NCI-H1694 treated with DMSO at 0.1 percent for 48 hours (cell line): ENCODE data around the gene SV2B.

Experiments used
- DNase-seq: peaks from one replicate; lab custom pipeline; 2025; lab: John Stamatoyannopoulos, UW

The SV2B gene

DNA sequence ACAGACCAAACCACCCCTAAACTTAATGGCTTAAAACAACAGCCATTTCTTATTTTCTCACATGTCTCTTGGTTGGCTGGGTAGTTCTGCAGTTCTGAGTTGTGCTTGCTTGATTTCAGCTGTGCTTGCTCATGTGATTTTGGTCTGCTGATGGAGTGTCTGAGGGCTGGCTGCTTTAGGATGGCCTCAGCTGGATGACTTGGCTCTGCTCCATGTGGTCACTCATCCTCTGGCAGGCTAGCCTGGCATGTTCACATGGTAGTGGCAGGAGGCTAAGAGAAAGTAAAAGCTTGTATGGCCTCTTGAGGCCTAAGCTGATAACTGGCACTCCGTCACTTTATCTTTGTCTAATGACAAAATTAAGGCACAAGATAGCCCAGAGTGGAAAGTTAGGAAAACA lies 4.1 kb downstream of the SV2B start:
- DNase-seq, result no peak

DNA sequence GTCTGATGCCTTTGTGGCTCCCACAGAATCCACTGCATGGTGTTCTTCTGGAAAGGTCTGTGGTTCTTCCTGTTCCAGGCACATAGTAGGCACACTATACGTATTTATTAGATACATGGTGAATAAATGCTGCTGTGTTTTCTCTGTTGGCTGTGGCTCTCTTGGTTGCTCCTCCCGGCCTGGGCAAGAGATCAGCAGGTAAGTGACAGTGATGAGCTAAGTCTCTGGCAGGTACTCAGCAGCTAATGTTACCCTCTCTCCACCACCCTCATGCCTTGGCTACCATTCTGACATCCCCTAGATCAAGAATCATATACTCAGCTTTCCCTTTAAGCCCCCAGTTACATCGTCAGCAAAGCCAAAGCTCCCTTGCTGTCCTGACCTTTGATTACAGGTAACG lies 8.4 kb downstream of the SV2B start:
- DNase-seq, result no peak

DNA sequence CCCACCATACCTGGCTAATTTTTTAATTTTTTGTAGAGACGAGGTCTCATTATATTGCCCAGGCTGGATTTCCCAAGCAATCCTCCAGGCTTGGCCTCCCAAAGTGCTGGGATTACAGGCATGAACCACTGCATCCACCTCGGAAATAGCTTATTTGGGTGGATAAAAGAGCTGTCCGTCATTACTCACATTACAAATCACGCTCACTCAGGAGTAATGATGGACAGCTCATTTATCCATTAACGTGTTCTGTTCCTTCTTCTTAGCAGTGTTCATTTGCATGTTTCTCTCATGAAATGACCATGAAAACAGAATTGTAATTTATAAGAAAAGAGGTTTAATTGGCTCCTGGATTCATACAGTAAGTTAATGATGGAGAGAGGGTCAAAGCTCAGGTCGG lies 9.8 kb downstream of the SV2B start:
- DNase-seq, result no peak

DNA sequence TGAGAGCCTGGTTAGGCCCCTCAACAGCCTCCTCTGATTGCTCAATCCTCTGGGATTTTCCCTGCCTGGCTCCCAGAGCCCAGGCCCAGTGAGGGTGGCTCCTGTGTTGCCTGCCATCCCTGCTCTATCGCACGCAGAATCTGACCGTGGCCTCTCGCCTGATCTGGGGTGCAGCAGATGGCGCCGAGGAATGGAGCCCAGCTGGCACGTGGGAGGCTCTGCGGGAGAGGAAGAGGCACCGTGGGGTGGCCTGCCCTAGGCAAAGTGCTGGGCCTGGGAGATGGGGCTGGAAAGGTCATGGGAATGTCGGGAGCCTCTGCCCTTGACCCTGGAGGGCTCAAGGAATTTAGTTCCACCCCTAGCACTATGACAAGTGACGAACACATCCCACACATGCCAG lies 10.3 kb downstream of the SV2B start:
- no peak for DNase-seq

DNA sequence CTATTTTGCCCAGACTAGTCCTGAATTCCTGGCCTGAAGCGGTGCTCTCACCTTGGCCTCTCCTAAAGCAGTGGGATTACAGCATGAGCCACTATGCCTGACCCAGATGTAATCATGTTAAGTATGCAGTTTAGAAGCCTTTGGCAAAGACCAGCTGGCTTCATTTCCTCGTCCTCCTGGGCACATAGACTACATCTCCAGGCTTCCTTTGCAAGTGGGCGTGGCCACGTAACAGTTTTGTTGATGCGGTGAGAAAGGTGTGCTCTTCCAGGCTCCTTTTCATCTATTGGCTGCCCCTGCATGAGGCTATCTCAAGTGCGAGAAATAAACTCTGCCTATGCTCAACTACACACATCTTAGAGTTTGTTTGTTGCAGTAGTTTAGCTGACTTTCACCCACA lies 13.0 kb downstream of the SV2B start:
- no peak for DNase-seq

DNA sequence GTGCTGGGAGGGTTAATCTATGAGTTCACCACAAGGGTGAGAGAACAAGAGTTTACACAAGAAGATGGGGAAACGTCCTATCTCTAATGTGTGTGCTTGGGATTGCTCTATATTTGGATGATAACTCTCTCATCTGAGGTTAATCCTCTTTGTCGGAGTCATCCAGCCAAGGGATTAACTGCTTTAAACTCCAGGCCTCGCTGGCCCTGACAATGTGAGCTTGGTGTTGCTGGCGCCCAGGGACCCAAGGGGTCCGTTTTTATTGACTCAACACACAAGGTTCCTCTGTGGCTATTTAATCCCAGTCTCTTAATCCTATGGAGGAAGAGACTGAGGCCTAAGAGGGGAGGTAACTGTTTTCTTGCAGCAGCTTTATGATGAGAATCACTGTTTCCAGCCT lies 14.2 kb downstream of the SV2B start:
- DNase-seq, result no peak

DNA sequence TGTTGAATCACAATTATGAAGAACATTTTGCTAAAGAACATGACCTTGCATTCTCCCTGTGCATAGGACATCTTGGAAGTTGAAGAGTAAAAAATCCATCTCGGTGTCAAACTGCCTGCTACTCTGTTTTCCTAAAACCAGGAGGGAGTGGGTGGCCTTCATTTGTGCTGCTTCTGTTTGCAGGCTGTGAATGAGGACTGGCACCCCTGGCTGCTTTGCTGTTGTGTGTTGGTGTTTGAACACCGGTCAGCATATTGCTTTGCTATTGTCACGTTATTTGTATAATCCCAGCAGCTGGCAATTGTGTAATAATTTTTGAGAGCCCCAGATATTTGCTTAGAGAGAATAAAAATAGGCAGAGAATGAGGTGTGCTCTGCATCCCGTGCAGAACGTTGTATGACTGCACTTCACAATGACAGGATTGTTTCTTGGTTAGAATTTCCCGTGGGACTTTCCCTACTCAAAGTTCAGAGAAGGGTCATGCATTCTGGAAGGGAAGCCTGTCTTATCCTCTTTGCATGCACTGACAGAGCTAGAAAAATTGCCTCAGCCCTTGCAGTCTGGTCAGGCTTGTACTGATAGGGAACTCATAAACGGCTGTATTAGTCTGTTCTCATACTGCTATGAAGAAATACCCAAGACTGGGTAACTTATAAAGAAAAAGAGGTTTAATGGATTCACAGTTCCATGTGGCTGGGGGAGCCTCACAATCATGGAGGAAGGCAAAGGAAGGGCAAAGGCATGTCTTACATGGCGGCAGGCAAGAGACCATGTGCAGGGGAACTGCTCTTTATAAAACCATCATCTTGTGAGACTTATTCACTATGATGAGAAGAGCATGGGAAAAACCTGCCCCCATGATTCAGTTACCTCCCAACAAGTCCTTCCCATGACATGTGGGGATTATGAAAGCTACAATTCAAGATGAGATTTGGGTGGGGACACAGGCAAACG lies 16.3 kb downstream of the SV2B start:
- no peak for DNase-seq

DNA sequence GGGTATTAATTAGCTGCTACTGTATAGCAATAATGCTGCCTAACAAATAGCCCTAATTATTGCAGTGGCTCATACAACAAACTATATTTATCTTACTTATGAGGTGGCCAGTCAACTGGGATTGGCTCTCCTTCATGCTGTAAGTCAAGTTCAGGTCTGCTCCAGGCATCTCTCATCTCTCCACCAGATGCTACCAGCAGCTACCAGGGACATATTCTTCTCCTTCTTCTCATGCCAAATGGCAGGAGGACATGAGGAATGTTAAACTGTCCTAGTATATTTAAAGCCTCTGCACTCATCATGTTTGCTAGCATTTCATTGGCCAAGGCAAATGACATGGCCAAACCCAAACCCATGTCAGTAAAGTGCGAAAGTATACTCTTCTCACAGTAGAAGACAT lies 17.3 kb downstream of the SV2B start:
- DNase-seq, result no peak

DNA sequence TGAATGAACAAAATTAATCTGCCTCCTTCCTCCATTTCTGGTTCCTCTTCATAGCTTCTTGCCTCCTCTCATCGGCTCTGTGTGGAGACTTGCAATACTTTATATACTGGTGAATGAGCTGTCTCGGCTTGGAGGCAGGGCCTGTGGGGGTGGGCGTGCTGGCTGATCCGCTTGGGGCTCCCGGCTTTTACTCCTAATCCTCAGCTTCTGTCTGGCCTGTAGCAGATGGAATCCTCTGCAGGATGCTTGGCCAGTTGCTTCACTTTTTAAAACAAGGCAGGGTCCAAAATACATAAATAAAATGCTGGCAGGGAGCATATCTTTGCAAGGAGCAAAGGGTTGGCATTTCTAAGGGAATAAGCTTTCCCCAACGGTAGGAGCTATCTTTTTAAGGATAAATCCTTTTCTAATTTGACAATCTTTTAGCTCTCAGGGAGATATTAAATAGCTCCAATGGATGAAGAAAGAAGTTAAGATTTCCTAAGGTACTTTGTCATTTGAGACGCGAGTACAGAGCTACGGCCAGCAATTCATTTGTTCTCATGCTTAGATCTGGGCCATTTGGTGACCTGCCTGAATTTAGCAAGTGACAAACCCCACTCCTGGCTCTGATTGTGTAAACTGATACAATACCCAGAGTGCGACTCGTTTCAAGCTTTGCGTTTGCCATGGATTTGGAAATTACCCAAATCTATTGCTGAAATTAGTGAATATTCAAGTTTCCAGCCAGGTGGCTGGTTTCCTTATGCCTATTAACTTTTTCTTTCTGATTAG lies 18.9 kb downstream of the SV2B start:
- DNase-seq, result no peak

DNA sequence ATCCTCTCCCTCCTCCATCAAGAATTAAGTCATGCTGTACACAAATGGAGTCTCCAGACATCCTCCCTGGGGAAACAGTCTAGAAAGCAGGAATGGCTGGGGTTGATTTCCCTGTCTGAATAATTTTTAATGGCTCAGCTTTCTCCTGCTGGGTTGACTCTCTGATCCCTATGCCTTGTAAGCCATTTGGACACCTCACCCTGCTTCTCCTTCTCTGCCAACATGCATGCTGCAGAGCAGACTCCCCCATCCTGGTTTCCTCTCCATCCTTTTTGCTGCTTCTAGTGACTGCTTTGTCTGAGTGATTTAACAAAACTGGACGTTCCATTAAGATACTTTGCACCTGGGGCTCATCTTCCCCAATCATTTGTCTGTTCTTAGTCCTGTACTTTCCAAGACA lies 22.2 kb downstream of the SV2B start:
- no peak for DNase-seq

DNA sequence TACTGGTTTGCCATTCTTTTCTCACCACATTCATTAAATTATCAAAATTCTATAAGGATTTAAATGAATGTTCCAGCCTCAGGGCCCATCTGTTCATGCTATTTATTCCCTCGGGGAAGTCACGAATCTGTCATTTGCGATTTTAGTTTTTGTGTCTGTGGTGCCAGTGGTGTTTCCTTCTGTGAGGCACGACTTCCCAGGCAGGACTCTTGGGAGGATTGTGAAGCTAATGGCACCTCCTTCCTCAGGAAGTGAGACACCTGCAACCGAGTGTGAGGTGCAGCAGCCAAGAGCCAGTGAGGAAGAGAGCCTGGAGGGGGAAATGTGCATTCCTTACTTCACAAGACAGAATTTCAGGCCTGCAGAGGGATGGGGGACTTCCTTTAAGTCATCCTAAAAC lies 24.1 kb downstream of the SV2B start:
- peak; percentile 25 for DNase-seq

DNA sequence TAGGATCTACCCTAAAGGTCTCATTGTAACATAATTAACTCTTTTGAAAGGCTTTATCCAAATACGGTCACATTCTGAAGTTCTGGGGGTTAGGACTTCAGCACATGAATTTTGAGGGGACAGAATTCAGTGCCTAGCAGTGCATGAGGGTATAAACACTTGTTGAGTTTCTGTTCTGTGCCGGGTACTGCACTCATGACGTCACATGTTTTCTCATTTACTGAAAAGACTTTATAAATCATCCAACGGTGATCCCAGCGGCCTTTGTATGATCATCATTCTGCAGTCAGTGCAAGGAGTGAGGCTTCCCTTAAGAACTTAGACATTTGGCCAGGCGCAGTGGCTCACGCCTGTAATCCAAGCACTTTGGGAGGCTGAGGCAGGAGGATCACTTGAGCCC lies 25.1 kb downstream of the SV2B start:
- no peak for DNase-seq

DNA sequence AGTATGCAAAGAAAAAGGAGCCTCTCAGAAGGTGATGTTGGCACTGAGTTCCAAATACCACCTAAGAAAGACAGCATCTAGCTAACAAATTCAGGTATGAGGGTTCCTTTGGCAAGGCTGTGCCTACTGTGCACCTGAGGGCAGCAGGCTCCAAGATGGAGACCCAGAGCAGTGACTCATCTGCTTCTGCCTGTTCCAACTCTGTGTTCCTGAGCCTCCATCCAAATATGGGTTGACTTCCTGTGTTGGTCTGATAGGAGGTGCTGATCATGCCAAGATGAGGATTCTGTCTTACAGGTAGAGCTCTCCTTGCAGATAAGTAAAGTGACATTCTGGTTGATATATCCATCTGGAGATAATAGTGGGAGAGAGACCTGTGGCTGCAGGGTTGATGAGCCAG lies 26.0 kb downstream of the SV2B start:
- DNase-seq, result no peak

DNA sequence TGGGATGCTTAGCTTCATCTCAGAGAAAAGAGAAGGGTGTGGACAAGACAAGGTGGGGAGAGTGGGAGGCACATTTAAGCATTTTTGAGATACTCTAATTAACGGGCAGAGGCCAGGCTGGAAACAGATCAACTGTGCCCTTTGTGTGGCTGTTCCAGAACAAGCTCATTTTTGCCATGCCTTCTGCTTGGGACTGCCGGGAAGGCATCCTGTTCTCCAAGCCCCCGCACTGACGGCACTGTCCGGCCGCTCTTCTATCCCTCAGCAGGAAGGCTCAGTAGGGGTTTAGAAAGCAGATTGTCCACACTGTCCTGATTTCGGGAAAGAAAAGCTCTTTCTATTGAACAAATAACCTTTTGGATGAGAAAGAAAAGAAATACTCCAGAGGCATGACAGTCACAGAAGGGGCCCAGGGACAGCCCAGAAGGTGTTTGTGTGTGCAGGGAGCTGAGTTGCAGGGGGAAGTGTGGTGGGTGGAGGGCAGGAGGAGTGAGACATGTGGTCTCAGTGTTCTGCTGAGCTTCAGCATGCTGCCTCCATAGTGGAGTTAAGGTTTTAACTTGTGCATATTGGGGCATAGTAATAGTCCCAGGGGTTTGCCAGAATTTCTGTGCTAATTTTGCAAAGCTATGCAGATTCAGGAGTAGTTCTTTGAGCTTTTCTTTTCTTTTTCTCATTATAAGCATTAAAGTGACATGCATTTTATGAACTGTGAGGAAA lies 27.3 kb downstream of the SV2B start:
- DNase-seq, result peak; percentile 11

DNA sequence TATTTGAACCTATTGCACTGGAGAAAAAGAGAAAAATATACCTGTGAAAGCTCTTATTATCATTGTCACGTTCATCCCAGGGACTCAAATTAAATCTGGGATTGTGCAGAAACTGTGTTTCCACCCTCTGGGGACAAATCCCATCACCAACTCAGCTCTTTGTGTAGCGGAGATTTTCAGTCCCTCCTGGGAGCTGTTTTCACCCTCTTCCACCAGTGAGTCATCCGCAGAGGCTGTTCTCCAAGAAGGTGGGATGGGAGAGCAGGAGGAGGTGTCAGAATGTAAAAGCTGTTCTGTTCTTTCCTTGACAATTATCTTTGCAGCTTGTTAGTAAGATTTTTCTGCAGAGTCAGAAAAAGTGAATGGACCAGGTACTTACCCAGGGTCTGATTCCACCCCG lies 28.0 kb downstream of the SV2B start:
- no peak for DNase-seq

DNA sequence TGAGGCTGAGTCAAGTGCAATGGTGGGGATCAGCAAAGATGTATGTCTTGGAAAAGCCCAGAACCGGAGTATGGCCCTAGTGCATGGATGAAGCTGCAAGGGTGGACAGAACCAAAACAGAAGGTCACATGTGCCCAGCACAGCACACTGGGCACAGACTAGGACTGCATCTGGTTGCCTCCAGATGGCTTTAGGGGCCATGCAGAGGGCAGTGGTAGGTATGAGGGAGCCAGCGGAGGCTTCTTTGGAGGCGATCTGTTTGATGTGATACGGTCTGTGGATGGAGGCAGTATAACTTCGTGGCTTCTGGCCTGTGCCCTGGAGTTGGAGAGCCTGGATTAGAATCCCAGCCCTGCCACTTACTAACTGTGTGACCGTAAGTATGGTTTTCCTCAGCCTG lies 29.4 kb downstream of the SV2B start:
- DNase-seq, result no peak

DNA sequence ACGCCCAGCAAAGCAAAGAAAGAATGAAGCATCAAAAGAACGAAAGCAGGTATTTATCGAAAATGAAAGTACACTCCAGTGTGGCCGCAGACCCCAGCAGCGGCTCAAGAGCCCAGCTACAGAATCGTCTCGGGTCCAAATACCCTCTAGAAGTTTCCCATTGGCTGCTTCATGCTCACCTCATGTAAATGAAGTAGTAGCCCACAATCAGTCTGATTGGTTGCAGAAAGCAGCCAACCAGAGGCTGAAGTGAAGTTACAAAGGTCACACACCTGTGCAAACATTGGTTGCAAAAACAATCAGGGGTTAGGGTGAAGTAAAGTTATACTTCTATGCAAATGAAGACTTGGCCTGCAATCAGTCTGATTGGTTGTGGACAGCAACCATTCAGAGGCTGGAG lies 32.0 kb downstream of the SV2B start:
- no peak for DNase-seq

DNA sequence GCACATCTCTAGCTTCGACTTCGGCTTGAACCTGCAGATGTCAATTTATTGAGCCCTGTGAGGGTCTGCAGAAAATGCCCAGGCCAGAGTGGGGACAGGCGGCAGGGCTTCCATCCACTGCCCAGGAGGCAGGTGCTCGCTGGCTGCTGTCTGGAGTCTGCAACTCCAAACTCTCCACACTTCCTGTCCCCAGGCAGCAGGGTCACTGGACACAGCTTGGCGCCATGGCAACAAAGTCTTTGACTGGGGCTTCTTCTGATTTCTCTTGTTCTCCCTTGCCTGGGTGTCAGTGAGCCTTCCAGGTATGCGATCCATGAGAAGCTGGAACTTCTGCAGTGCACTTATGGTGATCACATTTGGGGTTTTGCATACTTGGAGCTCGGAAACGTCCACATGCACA lies 33.5 kb downstream of the SV2B start:
- DNase-seq, result no peak

DNA sequence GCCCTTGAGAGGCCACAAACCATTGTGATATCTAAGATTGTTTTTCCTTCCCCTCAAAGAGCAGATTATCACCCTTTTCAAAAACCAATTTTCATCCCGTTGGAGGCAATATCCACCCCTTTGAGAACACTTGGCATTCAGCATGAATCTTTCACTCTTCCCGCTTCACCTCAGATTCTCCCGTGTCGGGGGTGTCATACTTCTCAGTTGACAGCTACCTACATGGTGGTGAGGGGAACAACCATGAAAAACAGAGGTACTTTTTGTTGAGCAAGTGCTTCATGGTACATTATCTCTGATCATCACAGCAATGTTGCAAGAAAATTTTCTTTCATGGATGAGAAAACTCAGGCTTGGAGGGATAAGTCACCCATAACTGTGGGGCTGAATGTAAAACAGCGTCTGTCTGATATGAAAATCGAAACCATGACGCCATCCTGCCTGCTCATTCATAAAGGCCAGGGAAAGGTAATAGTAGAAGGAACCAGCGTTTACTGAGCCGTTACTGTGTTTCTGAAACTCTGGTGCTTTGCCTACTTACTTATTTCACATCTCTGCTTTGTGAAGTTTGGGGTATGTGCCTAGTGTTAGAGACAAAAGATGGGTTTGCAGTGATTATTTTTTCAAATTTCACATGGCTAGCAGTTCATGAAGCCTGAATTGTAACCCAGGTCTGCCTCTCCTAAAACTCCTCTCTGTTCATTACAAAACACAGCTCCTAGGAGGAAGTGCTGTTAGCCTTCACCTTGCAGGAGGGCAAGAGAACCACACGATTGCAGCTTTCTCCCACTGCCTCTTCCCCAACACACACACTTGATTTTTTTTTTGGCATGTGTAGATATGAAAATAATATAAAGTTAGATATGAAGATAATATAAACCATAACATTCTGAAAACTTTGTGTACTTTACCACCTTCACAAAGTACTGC lies 35.4 kb downstream of the SV2B start:
- no peak for DNase-seq

DNA sequence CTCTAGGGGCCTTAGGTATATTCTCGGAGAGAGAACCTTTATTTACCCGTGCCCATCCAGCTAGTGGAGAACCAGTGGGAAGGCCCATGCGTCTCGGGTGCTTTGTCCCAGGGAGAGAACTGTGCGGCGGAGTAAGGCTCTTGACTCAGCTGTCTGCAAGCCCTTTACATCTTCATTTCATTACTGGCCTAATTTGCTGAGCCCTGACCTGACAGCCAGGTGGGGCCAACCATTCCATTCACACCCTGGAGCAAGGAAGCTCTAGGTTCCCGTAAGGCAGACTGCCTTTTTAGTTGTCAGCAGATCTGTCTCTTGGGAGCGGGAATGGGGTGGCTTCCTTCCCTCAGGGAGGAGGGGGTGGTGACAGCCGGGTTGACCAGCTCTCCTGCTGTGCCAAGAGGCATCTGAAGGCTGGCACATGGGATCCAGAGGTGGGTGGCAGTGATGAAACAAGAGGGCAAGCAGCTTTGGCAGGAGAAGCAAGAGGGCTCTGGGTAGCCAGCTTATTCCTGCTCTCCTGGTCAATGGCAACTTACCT lies 36.4 kb downstream of the SV2B start:
- DNase-seq, result no peak

DNA sequence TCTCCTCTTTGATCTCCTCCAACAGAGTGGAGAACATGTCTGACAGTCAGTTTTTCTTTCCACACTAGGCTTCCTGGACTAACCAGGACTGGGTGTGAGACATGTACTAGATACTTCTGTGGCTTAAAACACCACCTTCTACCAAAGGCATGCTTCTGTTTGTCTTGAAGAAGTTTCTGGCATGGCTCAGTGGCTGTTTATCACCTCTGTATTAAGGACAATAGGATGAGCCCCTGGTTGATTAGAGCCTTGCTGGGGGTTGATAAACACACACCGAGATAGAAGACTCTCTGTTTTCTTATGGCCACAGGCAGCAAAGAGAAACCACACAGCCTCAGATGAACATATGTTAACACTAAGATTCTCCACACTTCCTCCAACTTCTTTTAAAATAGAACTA lies 40.5 kb downstream of the SV2B start:
- no peak for DNase-seq
